ES-I3 (cell line): ENCODE measurements around the gene RABL6.
"Not testable (repeated sequence)": the region's sequence is repeated elsewhere in the genome, so short reads cannot be mapped to it uniquely, and the experiment has no call there.

Experiments used
- H3K36me3 ChIP-seq: 2 replicates; pipeline ENCODE4 v1.6.1; 2013; ENCODE audit warnings: mild to moderate bottlenecking, low read length, control low read depth, moderate library complexity; ENCODE audit not compliant: insufficient read depth
- H3K4me1 ChIP-seq: 2 replicates; pipeline ENCODE4 v1.6.1; 2013; ENCODE audit warnings: mild to moderate bottlenecking, control low read depth, low read length; ENCODE audit not compliant: insufficient read depth
- H3K9ac ChIP-seq: 2 replicates; pipeline ENCODE4 v1.6.1; 2013; ENCODE audit warnings: low read depth, mild to moderate bottlenecking, low read length, moderate library complexity
- H3K9me3 ChIP-seq: 2 replicates; pipeline ENCODE4 v1.6.1; 2013; ENCODE audit warnings: mild to moderate bottlenecking, low read length, moderate library complexity; ENCODE audit not compliant: control insufficient read depth, insufficient read depth

Gene RABL6

GRCh38 chr9:136785565-136786355, 22.0 kb upstream of the RABL6 start:
- H3K9ac ChIP-seq, H3K36me3 ChIP-seq, H3K9me3 ChIP-seq, H3K4me1 ChIP-seq: not testable (repeated sequence)

GRCh38 chr9:136786451-136786850, 21.3 kb upstream of the RABL6 start:
- Histone ChIP-seq H3K4me1 (peaks cover 9% of the 10 kb centered on the region; the same call in 1 of the 2 replicates), H3K36me3 (no peaks in the 10 kb centered on the region), H3K9me3 (no peaks in the 10 kb centered on the region), H3K9ac (no peak overlapping the region)

GRCh38 chr9:136786983-136787382, 20.8 kb upstream of the RABL6 start:
- H3K36me3 ChIP-seq, H3K9ac ChIP-seq, H3K9me3 ChIP-seq, H3K4me1 ChIP-seq: not testable (repeated sequence)

GRCh38 chr9:136787690-136788400, 19.9 kb upstream of the RABL6 start:
- H3K9ac ChIP-seq: no peak overlapping the region
- H3K36me3 ChIP-seq: no peaks in the 10 kb centered on the region
- H3K9me3 ChIP-seq: no peaks in the 10 kb centered on the region
- peaks cover 9% of the 10 kb centered on the region; the same call in 1 of the 2 replicates for H3K4me1 ChIP-seq

GRCh38 chr9:136788644-136789522, 18.9 kb upstream of the RABL6 start:
- not testable (repeated sequence) for H3K4me1 ChIP-seq, H3K36me3 ChIP-seq, H3K9me3 ChIP-seq, H3K9ac ChIP-seq

GRCh38 chr9:136789523-136789937, 18.2 kb upstream of the RABL6 start:
- peaks cover 9% of the 10 kb centered on the region; the same call in 1 of the 2 replicates for H3K4me1 ChIP-seq
- H3K36me3 ChIP-seq: no peaks in the 10 kb centered on the region
- H3K9me3 ChIP-seq: no peaks in the 10 kb centered on the region
- no peak overlapping the region for H3K9ac ChIP-seq

GRCh38 chr9:136790640-136791515, 16.9 kb upstream of the RABL6 start, which contains the start of gene TMEM141:
Gene TMEM141, plus strand, starts transcription at chr9:136791344. Its CDS starts 27 bp downstream, at chr9:136791371.
- Histone ChIP-seq H3K9me3 (no peaks in the 10 kb centered on the region), H3K4me1 (peaks cover 9% of the 10 kb centered on the region; the same call in 1 of the 2 replicates), H3K9ac (peak within 1 kb of the TSS; percentile 88), H3K36me3 (no peaks in the 10 kb centered on the region)

- no peaks in the 10 kb centered on the region for H3K36me3 ChIP-seq
- H3K9ac ChIP-seq: peak overlapping the region; percentile 88
- H3K4me1 ChIP-seq: peaks cover 17% of the 10 kb centered on the region
Observed at GRCh38 chr9:136791516-136792276, 16.1 kb upstream of the RABL6 start.

GRCh38 chr9:136792321-136793085, 15.2 kb upstream of the RABL6 start:
- Histone ChIP-seq H3K9me3 (no peaks in the 10 kb centered on the region), H3K4me1 (peaks cover 17% of the 10 kb centered on the region), H3K9ac (no peak overlapping the region), H3K36me3 (no peaks in the 10 kb centered on the region)

More at GRCh38 chr9:136791516-136792276, 16.1 kb upstream of the RABL6 start:
- H3K9me3 ChIP-seq: no peaks in the 10 kb centered on the region

- Histone ChIP-seq H3K9ac (no peak overlapping the region), H3K9me3 (no peaks in the 10 kb centered on the region), H3K36me3 (no peaks in the 10 kb centered on the region), H3K4me1 (peaks cover 14% of the 10 kb centered on the region)
Observed at GRCh38 chr9:136793086-136793946, 14.4 kb upstream of the RABL6 start.

- no peak overlapping the region for H3K9ac ChIP-seq
- no peaks in the 10 kb centered on the region for H3K36me3 ChIP-seq
- H3K9me3 ChIP-seq: no peaks in the 10 kb centered on the region
- H3K4me1 ChIP-seq: peaks cover 14% of the 10 kb centered on the region
Observed at GRCh38 chr9:136794281-136794999, 13.3 kb upstream of the RABL6 start.
